Measurements from ENCODE around the gene SDC3.

- no peak for TF ChIP-seq CTCF (IDR thresholded peaks at IDR 0.05)
- no peak for TF ChIP-seq ZFX (IDR thresholded peaks at IDR 0.05; ENCODE audit: borderline replicate concordance)
These were observed 31.2 kb downstream of the SDC3 start for GRCh38 chr1:30877205-30877912.
